NCI-H226 (cell line): ENCODE data around the gene ELOA.
"Not testable (repeated sequence)": the region's sequence is repeated elsewhere in the genome, so short reads cannot be mapped to it uniquely, and the experiment has no call there.

Source experiments
- DNase-seq: peaks from one replicate; pipeline ENCODE4 v3.0.0-alpha.2; 2015

ELOA gene

GRCh38 chr1:23787701-23788100 is 44.4 kb downstream of the ELOA start:
- no peak for DNase-seq

DNA sequence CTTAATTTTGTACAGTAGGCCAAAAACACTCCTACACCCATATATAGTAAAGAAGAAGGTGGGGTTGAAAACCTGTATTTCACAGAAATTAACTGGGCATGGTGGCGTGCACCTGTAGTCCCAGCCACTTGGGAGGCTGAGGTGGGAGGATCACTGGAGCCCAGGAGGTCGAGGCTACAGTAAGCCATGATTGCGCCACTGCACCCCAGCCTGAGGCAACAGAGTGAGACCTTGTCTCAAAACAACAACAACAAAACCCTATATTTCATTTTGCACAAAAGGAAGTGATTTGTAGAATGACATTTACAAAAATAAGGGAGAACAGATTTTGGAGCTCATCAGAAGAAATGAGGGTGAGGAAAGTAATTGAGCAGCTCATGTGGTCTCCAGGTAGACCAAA is 45.4 kb downstream of the ELOA start:
- no peak for DNase-seq

DNA sequence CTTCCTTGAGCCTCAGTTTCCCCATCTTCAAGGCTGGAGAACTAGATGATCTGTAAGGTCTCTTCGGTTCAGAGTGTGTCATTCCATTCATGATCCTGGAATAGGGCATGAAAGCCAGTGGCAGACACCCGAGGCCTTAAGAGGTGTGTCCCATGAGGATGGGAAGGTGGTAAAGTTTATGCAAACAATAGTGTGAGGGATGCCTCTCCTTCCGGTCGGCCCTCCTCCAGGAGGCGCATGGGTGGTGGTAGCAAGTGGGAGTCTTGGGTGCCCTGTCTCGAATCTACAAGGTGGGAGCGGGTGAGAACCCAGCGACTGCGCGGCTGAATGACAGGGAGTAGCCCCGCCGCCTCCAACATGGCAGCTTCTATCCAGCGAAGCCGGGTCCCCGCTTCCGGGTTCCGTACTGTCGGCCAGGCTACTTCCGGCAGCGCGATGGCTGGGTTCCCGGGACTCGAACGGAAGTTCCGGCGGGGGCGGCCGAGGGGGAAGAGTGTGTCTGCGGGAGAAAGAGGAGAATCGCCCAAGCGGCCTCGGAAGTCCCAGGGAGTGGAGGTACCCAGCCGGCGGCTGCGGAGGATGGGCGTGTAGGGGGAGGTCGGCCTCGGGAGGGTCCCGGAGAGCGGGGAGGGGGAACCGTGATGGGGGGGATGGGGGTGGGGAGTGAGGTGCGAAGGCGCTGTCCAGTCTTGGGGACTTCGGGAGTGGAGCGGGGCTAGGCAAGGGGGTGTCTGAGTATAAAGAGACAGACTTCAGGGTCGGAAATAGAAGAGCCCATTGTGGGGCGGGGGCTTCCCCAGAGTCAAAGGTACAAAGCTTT is 47.6 kb downstream of the ELOA start, which contains the start of gene LYPLA2:
Gene LYPLA2 (plus strand): TSS at position 450 of the 820 bp plus-strand sequence. CDS start 1,538 bp downstream, outside the sequence.
- peak; percentile 92 for DNase-seq

DNA sequence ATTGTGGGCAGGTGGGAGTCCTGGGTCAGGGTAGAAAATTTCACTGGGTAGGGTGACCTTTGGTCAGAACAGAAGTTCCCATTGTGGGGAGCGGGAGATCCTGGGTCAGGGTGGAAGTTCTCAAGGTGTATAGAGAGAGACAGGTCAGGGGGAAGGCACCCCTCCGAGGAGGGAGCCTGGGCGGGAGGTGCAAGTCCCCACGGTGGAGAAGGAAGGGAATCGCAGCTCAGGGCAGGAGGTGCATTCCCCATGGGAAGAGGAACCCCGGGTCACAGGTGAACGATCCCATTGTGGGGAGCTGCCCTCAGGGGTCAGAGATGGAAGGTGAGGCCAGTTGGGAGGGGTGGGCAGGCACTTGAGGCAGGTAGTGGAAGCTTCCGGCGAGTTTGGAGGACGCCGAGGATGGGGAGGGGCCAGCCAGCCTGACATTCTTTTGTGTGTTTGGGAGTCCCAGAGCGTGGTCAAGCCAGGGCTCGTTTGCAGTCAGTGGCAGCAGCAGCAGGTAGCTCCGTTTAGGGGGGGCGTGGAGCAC is 48.3 kb downstream of the ELOA start:
- peak; percentile 16 for DNase-seq

DNA sequence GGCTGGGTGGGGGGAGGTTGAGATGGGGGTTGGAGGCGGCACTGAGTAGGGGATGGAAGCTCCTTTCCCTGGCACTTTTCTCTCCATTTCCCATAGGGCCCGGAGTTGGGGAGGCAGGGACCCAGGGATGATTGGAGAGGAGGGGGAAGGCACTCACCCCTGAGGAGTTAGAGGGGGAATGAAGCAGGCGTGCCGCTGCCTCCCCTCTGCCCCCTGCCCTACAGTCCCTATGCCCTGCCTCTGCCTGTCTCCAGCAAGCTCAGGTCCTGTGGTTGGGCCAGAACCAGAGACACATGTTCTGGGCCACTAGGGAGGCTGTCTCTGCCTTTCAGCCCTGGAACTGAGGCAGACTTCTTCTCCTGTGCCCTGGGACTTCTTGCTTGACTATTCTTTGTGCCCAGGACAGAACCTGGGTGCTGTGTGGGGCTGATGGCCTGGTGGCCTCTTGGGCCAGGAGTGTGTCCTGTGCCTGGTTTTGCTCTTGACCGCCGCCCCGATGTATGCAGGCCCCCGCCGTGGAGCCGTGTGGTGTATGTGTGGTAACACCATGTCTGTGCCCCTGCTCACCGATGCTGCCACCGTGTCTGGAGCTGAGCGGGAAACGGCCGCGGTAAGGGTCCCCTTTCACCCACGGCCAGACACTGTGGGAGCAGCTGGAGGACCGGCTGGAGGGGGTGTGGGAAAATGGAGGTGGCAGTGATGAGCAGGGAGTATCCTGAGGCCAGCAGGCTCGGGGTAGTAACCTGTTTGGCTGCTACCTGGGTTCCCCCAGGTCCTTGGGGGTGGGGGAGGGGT is 49.1 kb downstream of the ELOA start:
- no peak for DNase-seq

GRCh38 chr1:23793018-23793781 is 49.9 kb downstream of the ELOA start:
- DNase-seq = peak; percentile 82

- no peak for DNase-seq
These were observed 50.8 kb downstream of the ELOA start for GRCh38 chr1:23793861-23794731.

- not testable (repeated sequence) for DNase-seq
These were observed 51.5 kb downstream of the ELOA start for GRCh38 chr1:23794732-23795182.

GRCh38 chr1:23795676-23796465 is 52.6 kb downstream of the ELOA start:
- DNase-seq = no peak

- DNase-seq = no peak
These were observed 53.4 kb downstream of the ELOA start for GRCh38 chr1:23796466-23797271.

- no peak for DNase-seq
These were observed 54.5 kb downstream of the ELOA start for GRCh38 chr1:23797478-23798448.

GRCh38 chr1:23798662-23799142 is 55.4 kb downstream of the ELOA start:
- no peak for DNase-seq

GRCh38 chr1:23799255-23799569 is 55.9 kb downstream of the ELOA start:
- no peak for DNase-seq

GRCh38 chr1:23799570-23800399 is 56.5 kb downstream of the ELOA start:
- DNase-seq = peak; percentile 97

- peak; percentile 95 for DNase-seq
These were observed 57.4 kb downstream of the ELOA start, which contains the start of gene GALE for GRCh38 chr1:23800400-23801337. TSS of gene GALE (minus strand) at chr1:23800754. CDS start at chr1:23799007, 1,747 bp downstream.

DNA sequence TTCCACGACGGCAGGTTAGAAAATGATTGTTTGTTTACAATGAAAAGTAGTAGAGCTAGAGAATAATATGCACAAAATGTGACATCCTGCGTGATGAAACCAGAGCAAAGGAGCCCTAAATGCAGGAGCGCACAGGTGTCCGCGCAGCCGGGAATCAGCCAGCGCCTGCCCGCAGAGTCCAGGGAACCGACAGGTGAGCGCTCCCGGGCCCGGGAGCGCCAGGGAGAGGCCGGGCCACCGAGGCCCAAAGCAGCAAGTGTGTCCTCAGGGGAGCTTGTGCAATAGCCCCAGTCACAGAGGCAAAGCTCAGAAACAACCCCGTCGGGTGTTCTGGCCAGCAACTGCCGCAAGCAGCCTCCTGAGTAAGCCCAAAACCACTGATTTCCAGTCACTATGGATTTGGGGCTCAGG is 58.1 kb downstream of the ELOA start:
- no peak for DNase-seq
